Hepatocyte (in vitro differentiated cells): ENCODE measurements around the gene CERS1. TPM values are rescaled to one million over a fixed set of nuclear protein-coding genes. Genes with fewer than 3 reads are reported as not detected.

Experiments
- DNase-seq: peaks from one replicate; pipeline ENCODE4 v3.0.0-alpha.2; 2016; ENCODE audit warnings: low spot score
- H2AFZ ChIP-seq: fragments of 200-600 bp; sonication (generic); 2 replicates; pipeline ENCODE4 v1.6.0; 2016; ENCODE audit warnings: antibody characterized with exemption, mild to moderate bottlenecking
- H3K27ac ChIP-seq: fragments of 200-600 bp; sonication (generic); 2 replicates; pipeline ENCODE4 v1.5.1; 2016; ENCODE audit warnings: mild to moderate bottlenecking
- H3K27me3 ChIP-seq: fragments of 200-600 bp; sonication (generic); 2 replicates; pipeline ENCODE4 v1.6.1; 2016
- H3K36me3 ChIP-seq: fragments of 200-600 bp; sonication (generic); replicated peaks from 2 replicates; pipeline ENCODE4 v1.5.1; 2016; ENCODE audit warnings: low read depth; ENCODE audit not compliant: insufficient read depth
- H3K4me1 ChIP-seq: fragments of 200-600 bp; sonication (generic); 2 replicates; pipeline ENCODE4 v1.5.1; 2016; ENCODE audit warnings: mild to moderate bottlenecking, moderate library complexity; ENCODE audit not compliant: insufficient read depth
- H3K4me2 ChIP-seq: fragments of 200-600 bp; sonication (generic); 2 replicates; pipeline ENCODE4 v1.6.0; 2016
- H3K4me3 ChIP-seq: fragments of 200-600 bp; sonication (generic); 2 replicates; pipeline ENCODE4 v1.5.1; 2016; ENCODE audit warnings: mild to moderate bottlenecking
- H3K79me2 ChIP-seq: fragments of 200-600 bp; sonication (generic); 2 replicates; pipeline ENCODE4 v1.6.0; 2017; ENCODE audit warnings: mild to moderate bottlenecking
- H3K9me2 ChIP-seq: fragments of 200-600 bp; sonication (generic); replicated peaks from 2 replicates; pipeline ENCODE4 v1.6.0; 2017; ENCODE audit warnings: mild to moderate bottlenecking; ENCODE audit not compliant: insufficient read depth
- H3K9me3 ChIP-seq: fragments of 200-600 bp; sonication (generic); 2 replicates; pipeline ENCODE4 v1.5.1; 2016; ENCODE audit warnings: low read depth, mild to moderate bottlenecking
- H4K20me1 ChIP-seq: fragments of 200-600 bp; sonication (generic); 2 replicates; pipeline ENCODE4 v1.6.0; 2016; ENCODE audit warnings: mild to moderate bottlenecking; ENCODE audit not compliant: insufficient read depth, poor library complexity, severe bottlenecking
- CTCF ChIP-seq: fragments of 200-600 bp; sonication (generic); IDR thresholded peaks from 2 replicates; pipeline ENCODE4 v1.5.1; 2016; ENCODE audit warnings: antibody characterized with exemption, mild to moderate bottlenecking; ENCODE audit not compliant: poor library complexity
- EZH2 ChIP-seq: fragments of 200-600 bp; sonication (generic); IDR thresholded peaks from 2 replicates; pipeline ENCODE4 v1.6.1; 2016; ENCODE audit warnings: antibody characterized with exemption, mild to moderate bottlenecking, borderline replicate concordance
- EZH2phosphoT487 ChIP-seq: fragments of 200-600 bp; sonication (generic); IDR thresholded peaks from one replicate; pipeline ENCODE4 v1.6.1; 2018; ENCODE audit warnings: antibody characterized with exemption, mild to moderate bottlenecking, low read depth, moderate library complexity; ENCODE audit not compliant: unreplicated experiment, severe bottlenecking
- WGBS: methylation state at CpG from one replicate; pipeline ENCODE4 v1.1.6; 2016; ENCODE audit warnings: low lambda C conversion rate; ENCODE audit errors: missing lambda C conversion rate; 5-methylcytosine and 5-hydroxymethylcytosine counted together
- polyA plus RNA-seq: library from polyadenylated mRNA; unstranded; fragments of >200 nt; fragmentation: Nextera tagmentation; extraction: Ambion mirVana; gene quantifications from 2 replicates; pipeline ENCODE4 v1.2.1, GENCODE V29; 2016
- total RNA-seq: library from RNA; depleted of rRNA; stranded (reverse); fragments of >200 nt; gene quantifications from 2 replicates; pipeline ENCODE4 v1.2.3, GENCODE V29; 2014

CERS1 gene
- total and polyA plus RNA-seq, 2 experiments from 2014 or later: 5.3 to 5.7 TPM

GRCh38 chr19:18928018-18928805 lies 32.3 kb upstream of the CERS1 start:
- no peaks in the 10 kb centered on the region for H3K79me2 ChIP-seq
- H3K9me2 ChIP-seq: no peaks in the 10 kb centered on the region
- H4K20me1 ChIP-seq: no peaks in the 10 kb centered on the region
- no peaks in the 10 kb centered on the region for H3K9me3 ChIP-seq
- H3K4me2 ChIP-seq: no peak overlapping the region
- H3K27me3 ChIP-seq: no peaks in the 10 kb centered on the region
- no peak overlapping the region for H3K27ac ChIP-seq
- DNase-seq: no peak
- H3K36me3 ChIP-seq: no peaks in the 10 kb centered on the region
- TF ChIP-seq EZH2phosphoT487 (no peak), CTCF (no peak), EZH2 (no peak)
- no peaks in the 10 kb centered on the region for H3K4me1 ChIP-seq
- no peak overlapping the region for H3K4me3 ChIP-seq
- WGBS: 97% methylated on average over 26 of the region's 26 CpGs
- H2AFZ ChIP-seq: no peak overlapping the region

DNA sequence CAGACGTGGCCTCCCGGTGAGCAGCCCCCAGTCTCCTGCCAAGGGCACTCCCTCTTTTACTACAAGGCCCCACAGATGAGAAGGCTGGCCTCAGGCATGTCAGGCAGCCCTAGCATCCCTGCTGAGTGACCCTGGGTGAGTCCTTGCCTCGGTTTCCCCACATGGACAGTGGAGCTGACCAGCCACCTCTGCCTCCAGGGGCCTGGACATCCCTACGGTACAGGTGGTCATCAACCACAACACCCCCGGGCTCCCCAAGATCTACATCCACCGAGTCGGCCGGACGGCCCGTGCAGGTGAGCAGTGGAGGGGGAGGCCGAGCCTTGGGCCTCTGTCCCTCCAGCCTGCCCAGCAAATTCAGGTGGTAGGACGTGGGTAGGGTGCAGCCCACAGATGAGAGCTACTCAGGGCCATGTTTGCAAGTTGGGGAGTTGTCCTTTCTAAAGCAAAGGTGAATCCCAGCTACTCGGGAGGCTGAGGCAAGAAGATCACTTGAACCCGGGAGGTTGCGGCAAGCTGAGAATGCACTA lies 28.8 kb upstream of the CERS1 start:
- Histone ChIP-seq H3K36me3 (no peaks in the 10 kb centered on the region), H3K27me3 (no peaks in the 10 kb centered on the region), H3K9me3 (no peaks in the 10 kb centered on the region), H3K4me3 (no peak overlapping the region), H4K20me1 (no peaks in the 10 kb centered on the region), H3K4me1 (peaks cover 7% of the 10 kb centered on the region), H3K79me2 (peaks cover 15% of the 10 kb centered on the region), H3K27ac (no peak overlapping the region), H3K9me2 (no peaks in the 10 kb centered on the region), H2AFZ (no peak overlapping the region), H3K4me2 (no peak overlapping the region)
- WGBS: 97% methylated on average over 15 of the region's 15 CpGs
- no peak for DNase-seq
- no peak for TF ChIP-seq EZH2phosphoT487
- no peak for TF ChIP-seq CTCF
- no peak for TF ChIP-seq EZH2

DNA sequence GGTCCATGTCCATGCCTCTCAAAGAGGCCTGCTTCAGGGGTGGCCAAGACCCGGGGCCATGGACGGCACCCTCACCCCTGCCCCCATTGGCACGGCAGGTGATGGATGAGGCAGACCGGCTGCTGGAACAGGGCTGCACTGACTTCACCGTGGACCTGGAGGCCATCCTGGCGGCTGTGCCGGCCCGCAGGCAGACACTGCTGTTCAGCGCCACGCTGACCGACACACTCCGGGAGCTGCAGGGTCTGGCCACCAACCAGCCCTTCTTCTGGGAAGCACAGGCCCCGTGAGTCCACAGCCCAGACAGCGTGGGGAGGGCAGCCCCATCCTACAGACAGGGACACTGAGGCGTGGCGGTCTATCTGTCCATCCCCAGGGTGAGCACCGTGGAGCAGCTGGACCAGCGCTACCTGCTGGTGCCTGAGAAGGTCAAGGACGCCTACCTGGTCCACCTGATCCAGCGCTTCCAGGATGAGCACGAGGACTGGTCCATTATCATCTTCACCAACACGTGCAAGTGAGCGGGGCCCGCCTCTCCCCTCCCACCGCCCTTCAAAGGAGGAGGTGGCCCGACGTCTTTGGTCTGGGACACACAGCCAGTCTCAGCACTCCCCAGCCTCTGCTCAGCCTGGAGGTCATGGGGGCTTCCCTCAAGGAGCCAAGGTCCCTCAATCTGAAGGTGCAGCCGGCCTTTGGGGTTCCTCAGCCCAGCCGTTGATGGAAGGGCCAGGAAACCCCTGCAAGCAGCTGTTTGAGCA lies 26.4 kb upstream of the CERS1 start:
- Histone ChIP-seq H3K36me3 (no peaks in the 10 kb centered on the region), H3K27ac (no peak overlapping the region), H3K4me1 (peaks cover 11% of the 10 kb centered on the region), H3K9me3 (no peaks in the 10 kb centered on the region), H3K4me3 (no peak overlapping the region), H3K79me2 (peaks cover 29% of the 10 kb centered on the region), H3K27me3 (no peaks in the 10 kb centered on the region), H4K20me1 (peaks cover under 1% of the 10 kb centered on the region), H3K9me2 (no peaks in the 10 kb centered on the region), H2AFZ (no peak overlapping the region), H3K4me2 (no peak overlapping the region)
- 94% methylated on average over 29 of the region's 29 CpGs for WGBS
- no peak for DNase-seq
- no peak for TF ChIP-seq EZH2
- no peak for TF ChIP-seq CTCF
